Lower lobe of right lung (tissue), 2 donors: ENCODE measurements around the gene ZNF343. TPM values are rescaled to one million over a fixed set of nuclear protein-coding genes. Genes with fewer than 3 reads are reported as not detected.
A peak's percentile ranks its signal among the peaks of the same experiment; 100 is the strongest.
"Not testable (repeated sequence)": the region's sequence is repeated elsewhere in the genome, so short reads cannot be mapped to it uniquely, and the experiment has no call there.

Experiments
- ATAC-seq, 2 donors: fragments of 200-7000 bp; cut with Tn5 transposase; one replicate each; pipeline ENCODE4 v1.9.1; 2020 to 2022; ENCODE audit warnings: mild to moderate bottlenecking in 2 of 2, moderate library complexity in 2 of 2
- DNase-seq: peaks from one replicate; pipeline ENCODE4 v3.0.0-alpha.2; 2020
- H3K27ac ChIP-seq: fragments of 200-600 bp; one replicate; pipeline ENCODE4 v1.8.0; 2022
- H3K27me3 ChIP-seq: fragments of 200-600 bp; one replicate; pipeline ENCODE4 v1.8.0; 2022; ENCODE audit warnings: low read depth
- H3K36me3 ChIP-seq: fragments of 200-600 bp; one replicate; pipeline ENCODE4 v1.8.0; 2022; ENCODE audit warnings: mild to moderate bottlenecking
- H3K4me1 ChIP-seq: fragments of 200-600 bp; one replicate; pipeline ENCODE4 v1.8.0; 2022
- H3K4me3 ChIP-seq: fragments of 200-600 bp; one replicate; pipeline ENCODE4 v1.8.0; 2022; ENCODE audit warnings: mild to moderate bottlenecking
- H3K9me3 ChIP-seq: fragments of 200-600 bp; one replicate; pipeline ENCODE4 v1.8.0; 2022
- intact Hi-C: fragments of 100-400 bp; cut with DNase I; formaldehyde crosslinking; loops from one replicate; pipeline ENCODE4 v1.11.0; 2022
- total RNA-seq: library from RNA; stranded (reverse); fragmentation: NEBNext Ultra II Directional; extraction: Animal tissue kit (Norgen Biotek cat#: 25700); gene quantifications from one replicate; pipeline ENCODE4 v1.2.1, GENCODE V29; 2021
- TF ChIP-seq, protein P1 (sequence below): fragments of 200-600 bp; IDR thresholded peaks from one replicate; pipeline ENCODE4 v1.8.0; 2022; ENCODE audit warnings: antibody characterized with exemption, mild to moderate bottlenecking
- donor health status: DM: no; HTN: yes; CAD: no; lungs with severe emphysema.

The ZNF343 gene
- total RNA-seq, 1 donor from 2014 or later, result 8.8 TPM

DNA sequence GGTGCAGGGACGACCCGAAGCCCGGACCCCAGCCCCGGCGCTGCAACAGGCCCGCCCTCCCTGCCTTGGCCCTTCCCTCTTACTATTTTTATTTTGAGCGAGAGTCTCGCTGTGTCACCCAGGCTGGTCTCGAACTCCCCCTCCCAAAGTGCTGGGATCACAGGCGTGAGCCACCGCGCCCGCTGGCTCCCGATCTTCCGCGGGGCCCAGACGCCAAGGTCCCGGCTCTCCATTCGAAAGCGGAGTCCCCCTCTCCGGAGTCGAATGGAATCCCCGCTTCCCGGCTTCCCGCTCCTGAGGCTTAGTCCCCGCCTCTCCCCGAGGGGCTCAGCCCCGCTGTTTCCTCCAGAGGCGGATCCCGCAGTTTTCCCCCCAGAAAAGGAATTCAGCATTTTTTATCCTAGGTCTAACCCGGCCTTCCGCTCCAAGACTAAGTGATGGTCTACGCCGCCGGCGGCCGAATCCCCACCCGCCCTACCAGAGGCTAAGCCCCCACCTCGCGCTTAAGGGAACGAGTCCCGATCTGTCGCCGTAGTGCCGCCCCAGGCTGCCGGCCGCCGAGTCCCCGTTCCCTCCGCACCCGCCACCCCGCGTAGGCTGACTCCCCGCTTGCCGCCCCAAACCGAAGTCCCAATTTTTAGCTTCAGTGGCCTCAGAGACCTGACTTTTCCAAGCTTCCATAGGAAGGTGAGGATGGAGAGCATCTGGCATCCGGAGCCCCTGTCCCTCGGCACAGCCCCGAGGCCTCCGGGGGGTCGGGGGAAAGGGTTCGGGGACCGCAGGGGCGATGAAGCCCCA lies 16.2 kb upstream of the ZNF343 start:
- DNase-seq, result peak; percentile 65
- H3K9me3 ChIP-seq, result no peaks in the 10 kb centered on the region

DNA sequence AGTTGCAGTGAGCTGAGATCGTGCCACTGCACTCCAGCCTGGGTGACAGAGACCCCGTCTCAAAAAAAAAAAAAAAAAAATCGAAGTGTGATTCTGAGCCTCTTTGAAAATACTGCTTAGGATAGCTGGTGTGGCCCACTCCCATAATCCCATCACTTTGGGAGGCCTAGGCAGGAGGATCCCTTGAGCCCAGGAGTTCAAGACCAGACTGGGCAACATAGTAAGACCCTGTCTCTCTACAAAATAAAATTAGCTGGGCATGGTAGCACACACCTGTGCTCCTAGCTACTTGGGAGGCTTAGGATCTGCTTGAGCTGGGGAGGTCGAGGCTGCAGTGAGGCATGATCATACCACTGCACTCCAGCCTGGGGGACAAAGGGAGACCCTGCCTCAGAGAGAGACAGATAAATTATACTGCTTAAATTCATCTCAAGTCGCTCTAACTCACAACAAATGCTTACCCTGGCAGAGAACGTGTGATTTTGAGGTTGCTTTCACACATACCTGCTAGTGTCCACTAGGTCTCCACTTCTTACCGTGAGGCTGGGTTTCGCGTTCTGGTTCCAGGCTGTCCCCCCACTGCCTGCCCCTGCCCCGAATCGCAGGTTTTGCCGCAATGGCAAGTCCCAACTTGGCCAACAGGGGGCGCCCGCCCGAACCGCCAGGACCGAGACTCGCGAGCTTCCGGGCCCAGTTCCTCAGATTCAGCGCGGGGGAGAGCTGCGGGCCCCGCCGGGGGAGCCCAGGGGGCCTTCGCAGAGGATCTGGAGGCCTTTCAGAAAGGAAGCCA lies 15.4 kb upstream of the ZNF343 start:
- ATAC-seq, result peak; percentile 89 to 93
- H3K4me1 ChIP-seq, result peaks cover 18% of the 10 kb centered on the region
- peak overlapping the region; percentile 92 for H3K27ac ChIP-seq
- H3K4me3 ChIP-seq, result peak overlapping the region; percentile 84
- DNase-seq, result peak; percentile 93
- TF ChIP-seq, protein P1, sequence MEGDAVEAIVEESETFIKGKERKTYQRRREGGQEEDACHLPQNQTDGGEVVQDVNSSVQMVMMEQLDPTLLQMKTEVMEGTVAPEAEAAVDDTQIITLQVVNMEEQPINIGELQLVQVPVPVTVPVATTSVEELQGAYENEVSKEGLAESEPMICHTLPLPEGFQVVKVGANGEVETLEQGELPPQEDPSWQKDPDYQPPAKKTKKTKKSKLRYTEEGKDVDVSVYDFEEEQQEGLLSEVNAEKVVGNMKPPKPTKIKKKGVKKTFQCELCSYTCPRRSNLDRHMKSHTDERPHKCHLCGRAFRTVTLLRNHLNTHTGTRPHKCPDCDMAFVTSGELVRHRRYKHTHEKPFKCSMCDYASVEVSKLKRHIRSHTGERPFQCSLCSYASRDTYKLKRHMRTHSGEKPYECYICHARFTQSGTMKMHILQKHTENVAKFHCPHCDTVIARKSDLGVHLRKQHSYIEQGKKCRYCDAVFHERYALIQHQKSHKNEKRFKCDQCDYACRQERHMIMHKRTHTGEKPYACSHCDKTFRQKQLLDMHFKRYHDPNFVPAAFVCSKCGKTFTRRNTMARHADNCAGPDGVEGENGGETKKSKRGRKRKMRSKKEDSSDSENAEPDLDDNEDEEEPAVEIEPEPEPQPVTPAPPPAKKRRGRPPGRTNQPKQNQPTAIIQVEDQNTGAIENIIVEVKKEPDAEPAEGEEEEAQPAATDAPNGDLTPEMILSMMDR, result peak; percentile 98
- no peaks in the 10 kb centered on the region for H3K36me3 ChIP-seq
- no peaks in the 10 kb centered on the region for H3K27me3 ChIP-seq
- intact Hi-C loops, result no loop called here
- no peaks in the 10 kb centered on the region for H3K9me3 ChIP-seq

More for the DNA sequence above, 16.2 kb upstream of the ZNF343 start:
- Histone ChIP-seq H3K36me3 (no peaks in the 10 kb centered on the region), H3K4me1 (peaks cover 18% of the 10 kb centered on the region), H3K27ac (peak overlapping the region; percentile 92), H3K27me3 (no peaks in the 10 kb centered on the region), H3K4me3 (peak overlapping the region; percentile 84)
- TF ChIP-seq, protein P1, result peak; percentile 10
- intact Hi-C loops, result no loop called here
- ATAC-seq, result peak; percentile 67 to 77

DNA sequence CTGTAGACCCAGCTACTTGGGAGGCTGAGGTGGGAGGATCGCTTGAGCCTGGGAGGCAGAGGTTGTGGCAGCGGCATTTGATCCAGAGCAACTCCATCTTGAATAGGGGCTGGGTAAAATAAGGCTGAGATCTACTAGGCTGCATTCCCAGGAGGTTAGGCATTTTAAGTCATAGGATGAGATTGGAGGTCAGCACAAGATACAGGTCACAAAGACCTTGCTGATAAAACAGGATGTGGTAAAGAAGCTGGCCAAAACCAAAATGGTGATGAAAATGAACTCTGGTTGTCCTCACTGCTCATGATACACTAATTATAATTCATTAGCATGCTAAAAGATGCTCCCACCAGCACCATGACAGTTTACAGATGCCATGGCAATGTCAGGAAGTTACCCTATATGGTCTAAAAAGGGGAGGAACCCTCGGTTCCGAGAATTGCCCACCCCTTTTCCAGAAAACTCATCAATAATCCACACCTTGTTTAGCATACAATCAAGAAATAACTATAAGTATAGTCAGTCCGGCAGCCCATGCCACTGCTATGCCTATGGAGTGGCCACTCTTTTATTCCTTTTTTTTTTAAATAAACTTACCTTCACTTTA lies 14.2 kb upstream of the ZNF343 start:
- DNase-seq, H3K4me3 ChIP-seq, H3K27me3 ChIP-seq, H3K9me3 ChIP-seq, H3K36me3 ChIP-seq, ATAC-seq, H3K27ac ChIP-seq, intact Hi-C loops: not testable (repeated sequence)
- H3K4me1 ChIP-seq, result peaks cover 18% of the 10 kb centered on the region

DNA sequence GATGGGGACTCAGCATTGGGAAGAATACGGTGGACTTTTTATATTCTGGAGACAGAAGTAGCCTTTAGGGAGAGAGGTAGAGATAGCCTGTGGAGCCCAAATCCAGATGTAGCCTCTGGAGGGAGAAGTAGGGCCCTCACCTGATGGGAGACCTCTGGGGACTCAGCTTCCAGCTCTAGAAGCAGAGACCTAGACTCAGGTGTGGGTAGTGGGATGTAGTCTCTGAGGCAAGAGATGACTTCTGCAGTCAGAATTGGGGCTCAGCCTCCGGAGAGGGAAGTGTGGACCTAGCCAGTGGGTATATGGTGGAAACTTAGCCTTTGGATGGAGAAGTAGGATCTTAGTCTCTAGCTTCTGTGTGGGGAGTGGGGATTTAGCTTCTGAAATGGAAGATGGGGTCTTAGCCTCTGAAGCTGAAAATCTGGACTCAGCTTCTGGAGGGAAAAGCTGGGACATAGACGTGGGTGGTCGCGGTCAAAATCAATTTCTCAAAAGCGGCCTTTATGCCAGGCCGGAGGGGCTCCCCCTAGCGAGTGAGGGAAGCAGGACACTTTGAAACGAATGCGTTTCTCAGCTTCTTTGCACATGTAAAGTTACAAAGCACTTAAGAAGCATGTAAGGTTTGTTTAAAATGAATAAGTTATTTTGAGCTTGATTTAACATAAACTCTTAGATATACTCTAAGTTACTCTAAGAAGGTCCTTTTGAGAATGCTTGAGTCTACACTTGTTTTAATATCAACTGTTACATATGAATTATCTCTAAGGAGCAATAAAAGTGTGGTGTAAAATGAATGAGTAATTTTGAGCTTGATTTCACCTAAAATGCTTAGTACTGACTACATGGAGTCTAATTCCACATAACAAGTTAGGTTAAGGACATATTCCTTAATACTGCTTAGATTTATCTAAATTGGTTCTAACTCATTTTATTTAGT lies 12.9 kb upstream of the ZNF343 start:
- Histone ChIP-seq H3K4me1 (peaks cover 18% of the 10 kb centered on the region), H3K36me3 (no peaks in the 10 kb centered on the region), H3K27me3 (no peaks in the 10 kb centered on the region), H3K4me3 (no peak overlapping the region), H3K9me3 (no peaks in the 10 kb centered on the region), H3K27ac (no peak overlapping the region)
- ATAC-seq (no peak), DNase-seq (no peak)
- TF ChIP-seq, protein P1, result peak; percentile 82
- intact Hi-C loops, result no loop called here

DNA sequence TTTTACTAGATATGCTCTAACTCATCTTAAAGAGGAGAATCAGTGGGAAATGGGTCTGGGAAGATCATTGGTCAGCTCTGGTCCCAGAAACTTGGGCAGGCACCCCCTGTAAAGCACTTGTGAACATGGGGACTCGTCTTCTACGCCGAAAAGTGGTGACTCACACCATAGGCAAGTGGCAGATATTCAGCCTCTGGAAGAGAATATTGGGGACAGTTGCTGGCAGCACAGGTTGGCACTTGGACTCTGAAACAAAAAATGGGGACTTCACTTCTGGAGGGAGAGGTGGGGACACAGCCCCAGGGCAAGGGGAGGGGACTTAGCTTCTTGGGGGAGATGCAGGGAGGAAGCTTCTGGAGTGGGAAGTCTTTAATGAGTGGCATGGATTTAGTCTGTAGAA lies 11.9 kb upstream of the ZNF343 start:
- Histone ChIP-seq H3K36me3 (no peaks in the 10 kb centered on the region), H3K27ac (no peak overlapping the region), H3K4me3 (no peak overlapping the region), H3K27me3 (no peaks in the 10 kb centered on the region), H3K9me3 (no peaks in the 10 kb centered on the region), H3K4me1 (peaks cover 13% of the 10 kb centered on the region)
- intact Hi-C loops, result no loop called here
- ATAC-seq (no peak), DNase-seq (no peak)
- TF ChIP-seq, protein P1, result no peak
